PC-3 (cell line): ENCODE measurements around the gene BAZ2B.

Source experiments
- CTCF ChIP-seq: fragments of 300-600 bp; sonication (generic); conservative IDR thresholded peaks from 2 replicates; pipeline ENCODE4 v1.5.1; 2017; ENCODE audit warnings: antibody characterized with exemption, low read depth, mild to moderate bottlenecking, low read length
- EZH2 ChIP-seq: fragments of 300-600 bp; sonication (generic); IDR thresholded peaks from one replicate; pipeline ENCODE4 v1.6.1; 2017; ENCODE audit warnings: antibody characterized with exemption, mild to moderate bottlenecking, low read length; ENCODE audit not compliant: unreplicated experiment

- TF ChIP-seq CTCF (no peak), EZH2 (no peak)
These were observed 60.5 kb downstream of the BAZ2B start for GRCh38 chr2:159555651-159556392.
